GM12873 (cell line): ENCODE results near the gene TPTE.
A peak's percentile ranks its signal among the peaks of the same experiment; 100 is the strongest.

Experiments used
- CTCF ChIP-seq: IDR thresholded peaks from 2 replicates; pipeline ENCODE4 v1.5.1; 2012; ENCODE audit warnings: low read depth, mild to moderate bottlenecking, moderate library complexity, low read length, control low read depth; ENCODE audit not compliant: insufficient read depth; ENCODE audit errors: missing control alignments

Gene TPTE

GRCh38 chr21:10640446-10640845 lies 119.1 kb downstream of the TPTE start:
- TF ChIP-seq CTCF: no peak

DNA sequence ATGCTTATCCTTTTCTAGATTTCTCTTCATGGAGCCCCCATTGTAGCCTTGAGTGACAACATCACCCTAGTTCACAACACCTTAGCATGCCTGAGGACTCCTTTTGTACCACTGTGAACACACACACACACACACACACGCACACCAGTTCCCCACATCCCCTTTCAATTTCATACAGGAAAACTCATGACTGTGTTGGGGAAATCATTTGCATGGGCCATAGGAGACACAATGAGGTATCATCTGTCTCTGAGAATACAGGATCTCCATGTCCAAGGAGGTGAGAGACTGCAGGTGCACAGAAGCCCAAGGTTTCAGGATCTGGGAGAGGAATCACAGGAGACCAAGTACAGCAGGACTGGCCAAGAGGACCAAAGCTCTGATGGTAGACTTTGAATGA lies 119.7 kb downstream of the TPTE start:
- no peak for TF ChIP-seq CTCF

DNA sequence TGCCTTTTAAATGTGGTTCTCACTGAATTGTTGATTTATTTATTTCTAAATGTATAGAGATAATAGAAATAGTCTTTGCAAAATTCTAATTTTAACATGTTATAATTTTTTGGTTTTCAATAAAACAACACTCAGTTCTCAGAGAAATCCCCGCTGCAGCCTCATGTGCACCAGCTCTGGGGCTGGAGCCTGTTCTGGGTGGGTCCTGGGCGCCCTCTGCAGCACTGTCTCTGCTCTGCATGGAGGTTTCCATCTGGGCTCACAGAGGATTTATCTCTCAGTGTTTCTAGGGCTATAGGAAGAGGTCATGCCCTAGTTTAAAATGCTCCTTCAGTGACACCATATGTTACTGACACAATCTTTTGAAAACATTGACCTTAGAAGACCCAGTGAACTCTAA lies 128.9 kb downstream of the TPTE start:
- TF ChIP-seq CTCF: peak; percentile 12
